A673 (cell line): ENCODE measurements around the gene VEGFC.

Experiments used
- EZH2 ChIP-seq: fragments of 200-600 bp; sonication (generic); IDR thresholded peaks from 2 replicates; pipeline ENCODE4 v1.6.1; 2017; ENCODE audit warnings: borderline replicate concordance, low read depth, mild to moderate bottlenecking, mixed read lengths, antibody characterized with exemption, low read length; ENCODE audit not compliant: poor library complexity, severe bottlenecking
- TF ChIP-seq, protein P1 (sequence below): fragments of 300-800, 200-600 bp; sonication (generic); conservative IDR thresholded peaks from 2 replicates; pipeline ENCODE4 v1.5.1; 2017; ENCODE audit warnings: low read depth, mild to moderate bottlenecking, antibody characterized with exemption, low read length, moderate library complexity, mixed read lengths

DNA sequence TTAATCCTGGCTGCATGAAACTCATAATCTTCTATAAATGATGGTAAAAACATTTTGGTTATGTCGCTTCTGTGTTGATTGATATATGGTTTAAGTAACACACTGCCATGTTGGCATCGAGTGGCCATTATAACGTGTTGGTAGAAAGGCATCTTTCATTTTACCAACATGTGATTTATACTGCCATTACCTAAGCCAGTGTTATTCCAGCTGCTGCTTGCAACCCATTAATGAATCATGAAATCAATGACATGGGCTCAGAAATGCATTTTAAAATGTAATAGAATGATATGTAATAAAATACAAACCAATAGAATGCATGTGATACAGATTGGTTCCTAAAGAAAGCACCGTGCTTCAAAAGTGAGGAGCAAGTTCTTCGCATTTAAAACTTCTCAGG lies 102.0 kb downstream of the VEGFC start:
- TF ChIP-seq, protein P1, sequence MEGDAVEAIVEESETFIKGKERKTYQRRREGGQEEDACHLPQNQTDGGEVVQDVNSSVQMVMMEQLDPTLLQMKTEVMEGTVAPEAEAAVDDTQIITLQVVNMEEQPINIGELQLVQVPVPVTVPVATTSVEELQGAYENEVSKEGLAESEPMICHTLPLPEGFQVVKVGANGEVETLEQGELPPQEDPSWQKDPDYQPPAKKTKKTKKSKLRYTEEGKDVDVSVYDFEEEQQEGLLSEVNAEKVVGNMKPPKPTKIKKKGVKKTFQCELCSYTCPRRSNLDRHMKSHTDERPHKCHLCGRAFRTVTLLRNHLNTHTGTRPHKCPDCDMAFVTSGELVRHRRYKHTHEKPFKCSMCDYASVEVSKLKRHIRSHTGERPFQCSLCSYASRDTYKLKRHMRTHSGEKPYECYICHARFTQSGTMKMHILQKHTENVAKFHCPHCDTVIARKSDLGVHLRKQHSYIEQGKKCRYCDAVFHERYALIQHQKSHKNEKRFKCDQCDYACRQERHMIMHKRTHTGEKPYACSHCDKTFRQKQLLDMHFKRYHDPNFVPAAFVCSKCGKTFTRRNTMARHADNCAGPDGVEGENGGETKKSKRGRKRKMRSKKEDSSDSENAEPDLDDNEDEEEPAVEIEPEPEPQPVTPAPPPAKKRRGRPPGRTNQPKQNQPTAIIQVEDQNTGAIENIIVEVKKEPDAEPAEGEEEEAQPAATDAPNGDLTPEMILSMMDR = no peak
- no peak for TF ChIP-seq EZH2
